Endothelial cell (in vitro differentiated cells): ENCODE data around the gene RAB11FIP5. TPM values are rescaled to one million over a fixed set of nuclear protein-coding genes. Genes with fewer than 3 reads are reported as not detected.

Source experiments
- DNase-seq: peaks from one replicate; pipeline ENCODE4 v3.0.0; 2021; ENCODE audit warnings: low spot score
- H3K27ac Mint-ChIP-seq: one replicate; pipeline ENCODE4 v1.8.0; 2021; ENCODE audit warnings: mixed read lengths, inconsistent platforms; ENCODE audit not compliant: unreplicated experiment
- H3K27me3 Mint-ChIP-seq: one replicate; pipeline ENCODE4 v1.8.0; 2021; ENCODE audit warnings: mild to moderate bottlenecking, moderate library complexity, mixed read lengths, inconsistent platforms; ENCODE audit not compliant: unreplicated experiment
- H3K36me3 Mint-ChIP-seq: one replicate; pipeline ENCODE4 v1.8.0; 2021; ENCODE audit warnings: mild to moderate bottlenecking, low read depth, mixed read lengths, inconsistent platforms; ENCODE audit not compliant: unreplicated experiment
- H3K4me1 Mint-ChIP-seq: one replicate; pipeline ENCODE4 v1.8.0; 2021; ENCODE audit warnings: mild to moderate bottlenecking, mixed read lengths, inconsistent platforms; ENCODE audit not compliant: unreplicated experiment
- H3K4me3 Mint-ChIP-seq: one replicate; pipeline ENCODE4 v1.8.0; 2021; ENCODE audit warnings: mild to moderate bottlenecking, mixed read lengths, inconsistent platforms; ENCODE audit not compliant: unreplicated experiment
- H3K9me3 Mint-ChIP-seq: one replicate; pipeline ENCODE4 v1.8.0; 2021; ENCODE audit warnings: mixed read lengths, inconsistent platforms; ENCODE audit not compliant: unreplicated experiment
- CTCF ChIP-seq: fragments of 200-600 bp; sonication (generic); IDR thresholded peaks from one replicate; pipeline ENCODE4 v1.5.0; 2021; ENCODE audit warnings: antibody characterized with exemption; ENCODE audit not compliant: unreplicated experiment
- total RNA-seq: library from RNA; stranded (reverse); fragmentation: NEBNext Ultra II Directional; extraction: Animal tissue kit (Norgen Biotek cat#: 25700); gene quantifications from one replicate; pipeline ENCODE4 v1.2.1, GENCODE V29; 2021; ENCODE audit not compliant: unreplicated experiment

Gene RAB11FIP5
- total RNA-seq, 1 donor from 2014 or later, result 27.8 TPM

- H3K36me3 Mint-ChIP-seq, result peaks cover 21% of the 10 kb centered on the region
- TF ChIP-seq CTCF, result no peak
- H3K27me3 Mint-ChIP-seq, result peaks cover 17% of the 10 kb centered on the region
- H3K4me1 Mint-ChIP-seq, result peaks cover 38% of the 10 kb centered on the region
- H3K9me3 Mint-ChIP-seq, result no peaks in the 10 kb centered on the region
- peak overlapping the region; percentile 96 for H3K4me3 Mint-ChIP-seq
- no peak overlapping the region for H3K27ac Mint-ChIP-seq
- DNase-seq, result peak; percentile 57
Measured at GRCh38 chr2:73070643-73071359, 41.9 kb downstream of the RAB11FIP5 start.

GRCh38 chr2:73069855-73070642, 42.7 kb downstream of the RAB11FIP5 start:
- H3K9me3 Mint-ChIP-seq, result no peaks in the 10 kb centered on the region
- H3K27ac Mint-ChIP-seq, result peak overlapping the region; percentile 72
- H3K4me1 Mint-ChIP-seq, result peaks cover 40% of the 10 kb centered on the region
- peaks cover 19% of the 10 kb centered on the region for H3K27me3 Mint-ChIP-seq
- H3K4me3 Mint-ChIP-seq, result peak overlapping the region; percentile 96
- DNase-seq, result no peak
- TF ChIP-seq CTCF, result no peak
- peaks cover 18% of the 10 kb centered on the region for H3K36me3 Mint-ChIP-seq

- Mint-ChIP-seq H3K27me3 (peaks cover 22% of the 10 kb centered on the region), H3K4me3 (peak overlapping the region; percentile 96), H3K27ac (peak overlapping the region; percentile 72), H3K36me3 (peaks cover 14% of the 10 kb centered on the region), H3K9me3 (no peaks in the 10 kb centered on the region), H3K4me1 (peaks cover 45% of the 10 kb centered on the region)
- no peak for TF ChIP-seq CTCF
- no peak for DNase-seq
Measured at GRCh38 chr2:73069041-73069854, 43.5 kb downstream of the RAB11FIP5 start.

- Mint-ChIP-seq H3K36me3 (peaks cover 12% of the 10 kb centered on the region), H3K9me3 (no peaks in the 10 kb centered on the region), H3K27me3 (peaks cover 22% of the 10 kb centered on the region), H3K4me3 (peak overlapping the region; percentile 54), H3K27ac (no peak overlapping the region), H3K4me1 (peaks cover 55% of the 10 kb centered on the region)
- DNase-seq, result no peak
- TF ChIP-seq CTCF, result no peak
Measured at GRCh38 chr2:73068147-73068546, 44.6 kb downstream of the RAB11FIP5 start.
